HepG2 (cell line): ENCODE data around the gene RASA2. TPM values are rescaled to one million over a fixed set of nuclear protein-coding genes. Genes with fewer than 3 reads are reported as not detected.

Experiments
- ATAC-seq: fragments of 200-7000 bp; cut with Tn5 transposase; 3 replicates; pipeline ENCODE4 v1.9.1; 2020; ENCODE audit warnings: mild to moderate bottlenecking, moderate library complexity
- BruUV-seq: library from RNA; stranded (reverse); fragments of 400-500 nt; replicated peaks from 2 replicates; lab custom pipeline; 2021; lab: Mats Ljungman, UMichigan
- CTCF ChIA-PET: fragments of 300-600 bp; formaldehyde crosslinking; extraction: SDS; loops from one replicate; lab custom pipeline; 2021; ENCODE audit warnings: low total read pairs, inconsistent platforms, low intra/inter-chr PET ratio; lab: Yijun Ruan, JAX
- POLR2A ChIA-PET: fragments of 350-600 bp; sonication (Branson Sonifier 250); formaldehyde crosslinking; loops from one replicate; lab custom pipeline; 2020; ENCODE audit warnings: antibody characterized with exemption, inconsistent platforms; lab: Yijun Ruan, JAX
- DNase-seq: peaks from one replicate; pipeline ENCODE4 v3.0.0-alpha.2; 2015; ENCODE audit warnings: low spot score
- FAIRE-seq: peaks from 3 replicates; lab custom pipeline; 2011; peaks lifted over from hg19 to GRCh38; lab: Jason Lieb, UNC
- H2AFZ ChIP-seq: one replicate; pipeline ENCODE4 v1.6.1; 2011; ENCODE audit warnings: low read length, inconsistent platforms
- H3K27ac ChIP-seq: fragments of 300-600 bp; 3 replicates; pipeline ENCODE4 v1.8.0; 2011; ENCODE audit warnings: mixed run types, mild to moderate bottlenecking, mixed read lengths, low read length, inconsistent platforms; ENCODE audit not compliant: insufficient read depth; ENCODE audit errors: extremely low read length
- H3K27me3 ChIP-seq, 2 experiments: fragments of 200-600 bp in 1 of 2; 2 replicates in 1 of 2; 3 replicates in 1 of 2; pipeline versions ENCODE4 v1.6.0 to v1.8.0; 2011; ENCODE audit warnings: low read length in 2 of 2, mild to moderate bottlenecking in 2 of 2, moderate library complexity in 2 of 2, inconsistent platforms in 1 of 2; ENCODE audit not compliant: insufficient read depth in 2 of 2, control insufficient read depth in 1 of 2
- H3K36me3 ChIP-seq, 2 experiments: fragments of 200-600 bp in 1 of 2; replicated peaks in 1 of 2; 2 replicates in 1 of 2; 3 replicates in 1 of 2; pipeline versions ENCODE4 v1.5.1 to v1.8.0; 2011; ENCODE audit warnings: low read length in 2 of 2, inconsistent platforms in 1 of 2; ENCODE audit not compliant: insufficient read depth in 2 of 2, control insufficient read depth in 1 of 2
- H3K4me1 ChIP-seq: 2 replicates; pipeline ENCODE4 v1.5.1; 2012; ENCODE audit warnings: low read length, inconsistent platforms; ENCODE audit not compliant: insufficient read depth
- H3K4me2 ChIP-seq: 2 replicates; pipeline ENCODE4 v1.6.0; 2011; ENCODE audit warnings: low read depth, low read length, inconsistent platforms
- H3K4me3 ChIP-seq, 3 experiments: fragments of 200-600 bp in 1 of 3; sonication (generic), shearing (Covaris generic) in 1 of 3; replicated peaks in 1 of 3; 2 replicates each; pipeline ENCODE4 v1.5.1; 2011 to 2016; ENCODE audit warnings: low read length in 3 of 3, inconsistent platforms in 2 of 3, low read depth in 2 of 3, mild to moderate bottlenecking in 2 of 3, control low read depth in 1 of 3, mixed read lengths in 1 of 3; ENCODE audit not compliant: insufficient read depth in 1 of 3
- H3K79me2 ChIP-seq: one replicate; pipeline ENCODE4 v1.6.1; 2011; ENCODE audit warnings: low read length, inconsistent platforms; ENCODE audit not compliant: insufficient read depth
- H3K9ac ChIP-seq: 2 replicates; pipeline ENCODE4 v1.6.0; 2011; ENCODE audit warnings: mild to moderate bottlenecking, low read depth, low read length, inconsistent platforms; ENCODE audit not compliant: insufficient read depth
- H3K9me3 ChIP-seq: 2 replicates; pipeline ENCODE4 v1.5.1; 2012; ENCODE audit warnings: mild to moderate bottlenecking, low read length
- H4K20me1 ChIP-seq: 2 replicates; pipeline ENCODE4 v1.6.0; 2011; ENCODE audit warnings: inconsistent platforms, mild to moderate bottlenecking, low read length, moderate library complexity; ENCODE audit not compliant: insufficient read depth
- AGO1 ChIP-seq: fragments of 200-400 bp; formaldehyde crosslinking; IDR thresholded peaks from 2 replicates; pipeline ENCODE4 v1.6.1; 2017; ENCODE audit warnings: mild to moderate bottlenecking, low read depth, low read length, moderate library complexity; ENCODE audit not compliant: poor library complexity, severe bottlenecking
- ATF1 ChIP-seq: IDR thresholded peaks from 2 replicates; pipeline ENCODE4 v1.6.1; 2016; ENCODE audit warnings: mild to moderate bottlenecking, control low read depth
- CBX1 ChIP-seq: IDR thresholded peaks from one replicate; pipeline ENCODE4 v1.6.1; 2016; ENCODE audit warnings: antibody characterized with exemption, low read depth
- ELF1 ChIP-seq: sonication (generic); formaldehyde crosslinking; IDR thresholded peaks from 2 replicates; pipeline ENCODE4 v1.4.0; 2020; ENCODE audit warnings: missing genetic modification reagents
- HNF4G ChIP-seq, 2 experiments: sonication (generic) in 1 of 2; formaldehyde crosslinking in 1 of 2; IDR thresholded peaks; 2 replicates each; pipeline versions ENCODE4 v1.4.0 to v1.6.1; 2011 to 2020; ENCODE audit warnings: borderline replicate concordance in 2 of 2, low read depth in 2 of 2, mild to moderate bottlenecking in 2 of 2, low read length in 1 of 2, missing genetic modification reagents in 1 of 2, moderate library complexity in 1 of 2
- IRF1 ChIP-seq: sonication (generic); formaldehyde crosslinking; IDR thresholded peaks from 2 replicates; pipeline ENCODE4 v1.4.0; 2020; ENCODE audit warnings: low read depth, mild to moderate bottlenecking, missing genetic modification reagents
- MYNN ChIP-seq: sonication (generic); formaldehyde crosslinking; IDR thresholded peaks from 2 replicates; pipeline ENCODE4 v1.4.0; 2020; ENCODE audit warnings: mild to moderate bottlenecking, low read depth, missing genetic modification reagents
- MZF1 ChIP-seq: sonication (generic); formaldehyde crosslinking; IDR thresholded peaks from 2 replicates; pipeline ENCODE4 v1.8.1; 2023; ENCODE audit warnings: mild to moderate bottlenecking, missing genetic modification reagents, borderline replicate concordance
- PHF8 ChIP-seq: sonication (generic); formaldehyde crosslinking; IDR thresholded peaks from 2 replicates; pipeline ENCODE4 v1.5.0; 2020; ENCODE audit warnings: missing genetic modification reagents
- TGIF2 ChIP-seq: IDR thresholded peaks from 2 replicates; pipeline ENCODE4 v1.6.1; 2016; ENCODE audit warnings: control low read depth, missing compliant biosample characterization
- U2AF2 ChIP-seq: fragments of 200-400 bp; formaldehyde crosslinking; IDR thresholded peaks from 2 replicates; pipeline ENCODE4 v1.6.1; 2017; ENCODE audit warnings: low read depth, mild to moderate bottlenecking, low read length
- ZKSCAN5 ChIP-seq: sonication (generic); formaldehyde crosslinking; IDR thresholded peaks from 2 replicates; pipeline ENCODE4 v1.5.1; 2020; ENCODE audit warnings: mild to moderate bottlenecking, missing genetic modification reagents
- ZNF230 ChIP-seq: sonication (generic); formaldehyde crosslinking; IDR thresholded peaks from 2 replicates; pipeline ENCODE4 v1.4.0; 2020; ENCODE audit warnings: mild to moderate bottlenecking, missing genetic modification reagents
- ZNF234 ChIP-seq: sonication (generic); formaldehyde crosslinking; conservative IDR thresholded peaks from 2 replicates; pipeline ENCODE4 v1.5.1; 2020; ENCODE audit warnings: mild to moderate bottlenecking, missing genetic modification reagents
- ZNF558 ChIP-seq: sonication (generic); formaldehyde crosslinking; IDR thresholded peaks from 2 replicates; pipeline ENCODE4 v1.9.0; 2022; ENCODE audit warnings: mild to moderate bottlenecking, missing genetic modification reagents, borderline replicate concordance
- ZNF737 ChIP-seq: sonication (generic); formaldehyde crosslinking; IDR thresholded peaks from 2 replicates; pipeline ENCODE4 v1.5.0; 2020; ENCODE audit warnings: missing genetic modification reagents, mild to moderate bottlenecking, borderline replicate concordance
- WGBS: methylation state at CpG from one replicate; pipeline ENCODE4 v1.1.6; 2017; ENCODE audit warnings: low lambda C conversion rate; 5-methylcytosine and 5-hydroxymethylcytosine counted together
- in situ Hi-C: cut with HindIII; loops from 2 replicates; pipeline ENCODE4 v1.10.0; 2017; ENCODE audit warnings: low pct_unique_long_range_greater_than_20kb; ENCODE audit not compliant: extremely low pct_ligation_motif_present
- intact Hi-C: fragments of 100-400 bp; cut with micrococcal nuclease; formaldehyde crosslinking; loops from one replicate; pipeline ENCODE4 v1.10.0; 2022; ENCODE audit not compliant: unreplicated experiment
- polyA plus RNA-seq, 8 experiments: library from polyadenylated mRNA; depleted of rRNA in 3 of 8; stranded (reverse) in 7 of 8; unstranded in 1 of 8; fragments of >200 nt; fragmentation: Illumina TruSeq in 4 of 8; extraction: Trizol in 4 of 8; gene quantifications; 2 replicates each; pipeline versions ENCODE4 v1.2.1 to v1.2.3, GENCODE V29; 2011 to 2016; ENCODE audit warnings: low read depth in 4 of 8, missing spikeins in 1 of 8, mixed read lengths in 1 of 8; ENCODE audit not compliant: insufficient read depth in 1 of 8
- total RNA-seq, 5 experiments: library from RNA; depleted of rRNA; stranded (reverse); fragments of >200 nt; fragmentation: Illumina TruSeq; extraction: Trizol; gene quantifications; 2 replicates each; pipeline ENCODE4 v1.2.3, GENCODE V29; 2016; ENCODE audit warnings: low read depth in 1 of 5

Gene RASA2
- total and polyA plus RNA-seq, 2 of the 13 experiments (the other 11 are each of a cell fraction or from before 2014, with no cell fraction given) = 5.4 to 8.5 TPM

GRCh38 chr3:141528800-141529199 is 42.0 kb downstream of the RASA2 start:
- in situ Hi-C loops = no loop called here
- no peak overlapping the region for H3K4me2 ChIP-seq
- TF ChIP-seq ZNF230 (CRISPR knock-in tag) (no peak), TGIF2 (CRISPR knock-in tag) (no peak), ELF1 (CRISPR knock-in tag) (no peak), ZNF234 (no peak), ATF1 (CRISPR knock-in tag) (no peak), CBX1 (no peak), MYNN (CRISPR knock-in tag) (no peak), ZNF737 (CRISPR knock-in tag) (no peak), HNF4G (IDR thresholded peaks at IDR 0.05; ENCODE audit: borderline replicate concordance, low read depth, low read length) (no peak), HNF4G (CRISPR knock-in tag; IDR thresholded peaks at IDR 0.05; ENCODE audit: borderline replicate concordance, low read depth) (no peak), AGO1 (no peak), IRF1 (CRISPR knock-in tag) (no peak), MZF1 (CRISPR knock-in tag) (no peak), ZKSCAN5 (CRISPR knock-in tag) (no peak), U2AF2 (no peak), ZNF558 (CRISPR knock-in tag) (no peak), PHF8 (CRISPR knock-in tag) (no peak)
- TF ChIP-seq, all 625 proteins: peak for 0
- FAIRE-seq (no peak), DNase-seq (no peak), ATAC-seq (no peak)
- no peaks in the 10 kb centered on the region for H3K27me3 ChIP-seq
- no TSS peak for BruUV-seq
- H3K79me2 ChIP-seq = no peaks in the 10 kb centered on the region
- intact Hi-C loops = no loop called here
- peaks cover 1 to 20% of the 10 kb centered on the region in 2 experiments; a peak in 3 of 5 replicates for H3K36me3 ChIP-seq
- H3K27ac ChIP-seq = no peak overlapping the region
- 97% methylated on average over 1 of the region's 1 CpG for WGBS
- H2AFZ ChIP-seq = no peak overlapping the region
- H4K20me1 ChIP-seq = no peaks in the 10 kb centered on the region
- no peak overlapping the region for H3K9ac ChIP-seq
- CTCF ChIA-PET = no interaction called here
- H3K9me3 ChIP-seq = no peaks in the 10 kb centered on the region
- H3K4me1 ChIP-seq = no peaks in the 10 kb centered on the region
- POLR2A ChIA-PET = no interaction called here
- H3K4me3 ChIP-seq = no peak overlapping the region
